Lower leg skin (tissue), 3 donors: ENCODE data around the gene ADAM10.

Experiments
- CTCF ChIP-seq, 3 donors: fragments of 450-650 bp; IDR thresholded peaks; one replicate each; pipeline ENCODE4 v1.5.1; 2016; ENCODE audit warnings: antibody characterized with exemption in 3 of 3, mild to moderate bottlenecking in 3 of 3, moderate library complexity in 2 of 3
- POLR2A ChIP-seq, 2 donors: fragments of 450-650 bp; IDR thresholded peaks; one replicate each; pipeline ENCODE4 v1.6.1; 2016 to 2017; ENCODE audit warnings: antibody characterized with exemption in 2 of 2, mild to moderate bottlenecking in 1 of 2, moderate library complexity in 1 of 2

GRCh38 chr15:58746174-58746573 is 3.3 kb downstream of the ADAM10 start:
- TF ChIP-seq CTCF (IDR thresholded peaks at IDR 0.05) (no peak), POLR2A (IDR thresholded peaks at IDR 0.05) (no peak)
